Heart left ventricle (tissue), 16 donors: ENCODE measurements around the gene TRMT44. TPM values are rescaled to one million over a fixed set of nuclear protein-coding genes. Genes with fewer than 3 reads are reported as not detected.
A peak's percentile ranks its signal among the peaks of the same experiment; 100 is the strongest.

Experiments used
- ATAC-seq, 4 donors: fragments of 200-7000 bp; cut with Tn5 transposase; one replicate each; pipeline ENCODE4 v1.9.1; 2020 to 2022; ENCODE audit warnings: moderate library complexity in 4 of 4, mild to moderate bottlenecking in 3 of 4, moderate number of reproducible peaks in 1 of 4
- DNase-seq, 5 donors: peaks; one replicate each; pipeline ENCODE4 v3.0.0-alpha.2; 2020
- H3K27ac ChIP-seq, 12 donors: fragments of 200-600 bp; sonication (generic) in 4 of 12; one replicate each; pipeline versions ENCODE4 v1.5.0 to v1.8.0; 2016 to 2022; ENCODE audit warnings: mild to moderate bottlenecking in 2 of 12
- H3K27me3 ChIP-seq, 9 donors: fragments of 200-600 bp; sonication (generic) in 2 of 9; one replicate each; pipeline versions ENCODE4 v1.5.1 to v1.8.0; 2016 to 2022; ENCODE audit warnings: mild to moderate bottlenecking in 3 of 9
- H3K36me3 ChIP-seq, 9 donors: fragments of 200-600 bp; sonication (generic) in 2 of 9; one replicate each; pipeline versions ENCODE4 v1.5.0 to v1.8.0; 2018 to 2022; ENCODE audit warnings: mild to moderate bottlenecking in 2 of 9
- H3K4me1 ChIP-seq, 12 donors: fragments of 200-600 bp; sonication (generic) in 4 of 12; one replicate each; pipeline versions ENCODE4 v1.5.0 to v1.8.0; 2016 to 2022; ENCODE audit warnings: mild to moderate bottlenecking in 3 of 12
- H3K4me3 ChIP-seq, 12 donors: fragments of 200-600 bp; sonication (generic) in 4 of 12; one replicate each; pipeline versions ENCODE4 v1.5.0 to v1.8.0; 2017 to 2022; ENCODE audit warnings: mild to moderate bottlenecking in 9 of 12, moderate library complexity in 4 of 12
- H3K9me3 ChIP-seq, 12 donors: fragments of 200-600 bp; sonication (generic) in 4 of 12; one replicate each; pipeline versions ENCODE4 v1.5.0 to v1.8.0; 2016 to 2022; ENCODE audit warnings: mild to moderate bottlenecking in 1 of 12
- POLR2A ChIP-seq, 2 donors: fragments of 450-650 bp; IDR thresholded peaks; one replicate each; pipeline ENCODE4 v1.6.1; 2017; ENCODE audit warnings: antibody characterized with exemption in 2 of 2, mild to moderate bottlenecking in 2 of 2, moderate library complexity in 2 of 2
- WGBS, 4 donors: extraction: QIAGEN DNeasy Blood & Tissue Kit in 2 of 4; methylation state at CpG; one replicate each; pipeline versions ENCODE4 v1.1.5 to v1.1.7; 2013 to 2018; 5-methylcytosine and 5-hydroxymethylcytosine counted together
- intact Hi-C, 10 donors: fragments of 100-400 bp; cut with DNase I; formaldehyde crosslinking; loops; one replicate each; pipeline versions ENCODE4 v1.11.1 to v1.14.2; 2022
- polyA plus RNA-seq, 2 donors: library from polyadenylated mRNA; stranded (reverse); fragments of 200-250 nt; gene quantifications; one replicate each; pipeline ENCODE4 v1.2.3, GENCODE V29; 2013
- total RNA-seq, 9 donors: library from RNA; depleted of rRNA in 2 of 9; stranded (reverse); fragments of >200 nt in 2 of 9; fragmentation: NEBNext Ultra II Directional in 3 of 9; extraction: Animal tissue kit (Norgen Biotek cat#: 25700) in 3 of 9; gene quantifications; one replicate each; pipeline versions ENCODE4 v1.1.0 to v1.2.4, GENCODE V29; 2016 to 2023
- TF ChIP-seq, protein P1 (sequence below), 12 donors: fragments of 200-600 bp; sonication (generic) in 4 of 12; IDR thresholded peaks; one replicate each; pipeline versions ENCODE4 v1.5.0 to v1.8.0; 2018 to 2022; ENCODE audit warnings: antibody characterized with exemption in 12 of 12, mild to moderate bottlenecking in 5 of 12
- donor health status: ischemic (EF 13 %, LVEDD 7.1; RV severe dilation, severe dysfunction).
- donor health status: healthy with polysubstance abuse.
- donor health status: DM: no; HTN: yes; CAD: no.
- donor health status: DM: no; HTN: no; CAD: no.
- donor health status: ischemic (EF 25% LVEDD 6.9; RV normal size, moderate dysfunction).
- donor health status: ischemic (EF 25% LVEDD 5.7; RV mildly dilated, moderate dysfunction).
- donor health status: healthy.
- donor health status: DM: yes; HTN: yes; CAD: no.
- donor health status: ischemic (EF 35%, LVEDD 5.7; RV mildly dilated, moderate dysfunction).
- donor health status: nonischemic (EF 11% LVEDD 7.7; RV severe dilation, severe dysfunction).
- donor health status: DM: yes; HTN: yes; CAD: no.
- donor health status: PGD.
- donor health status: ischemic (EF 29% LVEDD 5.4; RV normal size, mild dysfunction).
- donor health status: nonischemic (EF 23%, LVEDD 6.1; RV moderate dilation, normal function).

TRMT44 gene
- total and polyA plus RNA-seq, 11 donors, result 6.1 to 11.7 (median 8.3) TPM

DNA sequence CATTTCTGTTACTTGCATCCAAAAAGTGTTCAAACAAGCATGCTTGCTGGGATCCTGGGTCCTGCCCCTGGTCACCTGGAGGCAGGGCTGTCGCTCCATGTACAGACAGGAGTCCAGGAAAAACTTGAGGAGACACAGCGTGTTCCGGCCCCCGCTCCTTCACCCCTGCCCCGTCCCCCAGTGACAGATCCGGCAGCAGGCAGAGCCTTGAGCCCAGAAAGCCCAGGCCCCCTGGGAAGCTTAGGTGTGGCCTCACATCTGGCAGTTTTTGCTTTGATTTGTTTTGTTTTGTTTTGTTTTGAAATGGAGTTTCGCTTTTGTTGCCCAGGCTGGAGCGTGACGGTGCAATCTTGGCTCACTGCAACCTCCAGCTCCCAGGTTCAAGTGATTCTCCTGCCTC is 67.0 kb downstream of the TRMT44 start:
- Histone ChIP-seq H3K4me1 (peaks cover 0 to 43% (median 25%) of the 10 kb centered on the region in 12 donors), H3K9me3 (no peaks in the 10 kb centered on the region), H3K27me3 (no peaks in the 10 kb centered on the region), H3K4me3 (no peak overlapping the region), H3K36me3 (no peaks in the 10 kb centered on the region), H3K27ac (peak overlapping the region in 2 of 12 donors; percentile 71 to 81)
- TF ChIP-seq, protein P1, sequence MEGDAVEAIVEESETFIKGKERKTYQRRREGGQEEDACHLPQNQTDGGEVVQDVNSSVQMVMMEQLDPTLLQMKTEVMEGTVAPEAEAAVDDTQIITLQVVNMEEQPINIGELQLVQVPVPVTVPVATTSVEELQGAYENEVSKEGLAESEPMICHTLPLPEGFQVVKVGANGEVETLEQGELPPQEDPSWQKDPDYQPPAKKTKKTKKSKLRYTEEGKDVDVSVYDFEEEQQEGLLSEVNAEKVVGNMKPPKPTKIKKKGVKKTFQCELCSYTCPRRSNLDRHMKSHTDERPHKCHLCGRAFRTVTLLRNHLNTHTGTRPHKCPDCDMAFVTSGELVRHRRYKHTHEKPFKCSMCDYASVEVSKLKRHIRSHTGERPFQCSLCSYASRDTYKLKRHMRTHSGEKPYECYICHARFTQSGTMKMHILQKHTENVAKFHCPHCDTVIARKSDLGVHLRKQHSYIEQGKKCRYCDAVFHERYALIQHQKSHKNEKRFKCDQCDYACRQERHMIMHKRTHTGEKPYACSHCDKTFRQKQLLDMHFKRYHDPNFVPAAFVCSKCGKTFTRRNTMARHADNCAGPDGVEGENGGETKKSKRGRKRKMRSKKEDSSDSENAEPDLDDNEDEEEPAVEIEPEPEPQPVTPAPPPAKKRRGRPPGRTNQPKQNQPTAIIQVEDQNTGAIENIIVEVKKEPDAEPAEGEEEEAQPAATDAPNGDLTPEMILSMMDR (IDR thresholded peaks at IDR 0.05), result no peak
- no peak for TF ChIP-seq POLR2A (IDR thresholded peaks at IDR 0.05)
- intact Hi-C loops, result no loop called here
- no peak for ATAC-seq
- WGBS, 4 donors, result 74 to 85% (median 79%) methylated on average over 9 of the region's 9 CpGs
- no peak for DNase-seq

DNA sequence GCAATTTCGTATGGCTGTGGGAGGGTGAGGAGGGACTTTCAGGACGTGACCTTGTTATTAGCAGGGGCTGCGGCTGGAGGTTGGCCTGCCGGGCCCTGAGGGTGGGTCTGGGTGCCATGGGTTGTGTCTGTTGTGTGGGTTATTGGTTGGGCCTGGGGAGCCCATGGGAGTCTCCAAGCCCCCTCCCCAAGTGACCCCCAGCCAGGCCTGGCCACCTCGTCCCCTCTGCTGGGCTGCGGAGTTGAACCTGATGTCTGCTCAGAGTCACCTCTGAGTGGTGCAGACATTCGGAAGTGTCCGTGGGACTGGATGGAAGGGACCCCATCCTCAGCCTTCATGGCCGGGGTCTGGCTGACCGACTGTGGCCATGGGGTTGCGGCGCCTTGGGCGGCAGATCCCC is 67.7 kb downstream of the TRMT44 start:
- TF ChIP-seq POLR2A (IDR thresholded peaks at IDR 0.05), result no peak
- TF ChIP-seq, protein P1 (IDR thresholded peaks at IDR 0.05), result no peak
- intact Hi-C loops, result no loop called here
- Histone ChIP-seq H3K4me1 (peaks cover 0 to 36% (median 19%) of the 10 kb centered on the region in 12 donors), H3K36me3 (no peaks in the 10 kb centered on the region), H3K27ac (no peak overlapping the region), H3K4me3 (no peak overlapping the region), H3K9me3 (no peaks in the 10 kb centered on the region), H3K27me3 (no peaks in the 10 kb centered on the region)
- DNase-seq (no peak), ATAC-seq (no peak)
- 89 to 97% (median 96%) methylated on average over 10 to 13 of the region's 13 CpGs for WGBS, 4 donors

DNA sequence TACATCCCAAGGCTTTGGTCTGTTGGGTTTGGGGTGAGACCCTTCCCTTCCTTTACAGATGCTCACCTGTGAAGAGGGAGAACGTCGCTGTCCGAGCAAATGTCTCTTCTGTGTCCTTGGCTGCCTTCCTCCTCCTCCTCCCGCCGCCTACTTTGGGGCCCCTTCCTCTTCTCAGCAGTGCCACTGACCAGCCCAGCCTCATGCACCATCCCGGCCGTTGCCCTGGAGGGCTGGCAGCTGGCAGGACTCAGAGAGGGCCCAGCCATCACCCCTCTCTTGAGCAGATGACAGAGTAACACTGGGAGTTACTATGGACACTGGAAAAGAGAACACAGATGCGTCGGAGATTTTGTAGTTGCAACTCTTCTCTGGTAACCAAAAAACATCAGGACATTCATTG is 68.2 kb downstream of the TRMT44 start:
- no peaks in the 10 kb centered on the region for H3K36me3 ChIP-seq
- intact Hi-C loops, result no loop called here
- no peak overlapping the region for H3K27ac ChIP-seq
- peaks cover 0 to 32% (median 17%) of the 10 kb centered on the region in 12 donors for H3K4me1 ChIP-seq
- TF ChIP-seq, protein P1 (IDR thresholded peaks at IDR 0.05), result no peak
- no peak for TF ChIP-seq POLR2A (IDR thresholded peaks at IDR 0.05)
- no peak for ATAC-seq
- H3K27me3 ChIP-seq, result no peaks in the 10 kb centered on the region
- 83 to 93% (median 90%) methylated on average over 9 of the region's 9 CpGs for WGBS, 4 donors
- no peak for DNase-seq
- H3K4me3 ChIP-seq, result no peak overlapping the region
- H3K9me3 ChIP-seq, result no peaks in the 10 kb centered on the region

DNA sequence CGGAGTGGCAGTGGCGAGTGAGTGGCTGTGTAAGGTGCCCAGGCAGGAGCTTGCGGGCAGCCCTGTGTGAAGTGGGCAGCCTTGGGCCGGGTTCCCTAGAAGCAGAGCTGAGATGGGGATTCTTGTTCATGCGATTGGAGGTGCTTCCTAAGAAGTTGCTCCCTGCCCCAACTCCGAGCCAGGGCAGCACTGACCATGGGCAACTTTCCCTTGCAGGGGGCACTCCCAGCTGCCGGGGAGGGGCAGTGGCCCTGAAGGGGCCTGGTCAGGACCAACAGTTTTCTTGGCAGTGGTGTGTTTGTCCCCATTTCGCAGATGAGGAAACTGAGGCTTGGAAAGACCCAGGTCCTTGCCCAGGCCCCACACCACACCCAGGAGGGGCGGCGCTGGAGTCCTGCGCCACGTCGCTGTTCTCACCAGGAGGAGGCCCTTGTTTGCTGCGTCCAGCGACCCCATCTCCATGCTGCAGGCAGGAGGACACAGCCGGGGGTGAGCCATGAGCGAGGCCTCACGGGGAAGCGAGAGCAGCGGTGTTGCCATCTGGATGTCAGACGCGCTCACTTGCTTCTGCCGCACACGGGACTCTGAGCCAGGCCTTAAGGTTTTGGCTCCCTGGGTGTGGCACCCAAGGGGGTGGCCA is 68.9 kb downstream of the TRMT44 start:
- ATAC-seq, result no peak
- no peak for DNase-seq
- intact Hi-C loops, result no loop called here
- WGBS, 4 donors, result 94 to 95% (median 95%) methylated on average over 6 to 24 of the region's 24 CpGs
- H3K27me3 ChIP-seq, result no peaks in the 10 kb centered on the region
- peaks cover 0 to 25% (median 16%) of the 10 kb centered on the region in 12 donors for H3K4me1 ChIP-seq
- no peaks in the 10 kb centered on the region for H3K9me3 ChIP-seq
- H3K4me3 ChIP-seq, result no peak overlapping the region
- TF ChIP-seq, protein P1 (IDR thresholded peaks at IDR 0.05), result no peak
- TF ChIP-seq POLR2A (IDR thresholded peaks at IDR 0.05), result no peak
- no peak overlapping the region for H3K27ac ChIP-seq
- H3K36me3 ChIP-seq, result no peaks in the 10 kb centered on the region
